DMS 273 treated with DMSO at 0.1 percent for 48 hours (cell line): Measurements from ENCODE around the gene SELENOT.
"Not testable (repeated sequence)": the region's sequence is repeated elsewhere in the genome, so short reads cannot be mapped to it uniquely, and the experiment has no call there.

Experiments
- DNase-seq: peaks from one replicate; lab custom pipeline; 2025; lab: John Stamatoyannopoulos, UW

Gene SELENOT

GRCh38 chr3:150603153-150603979 lies at the start of gene SELENOT:
TSS of gene SELENOT (plus strand) at chr3:150603321. CDS start at chr3:150603363, 42 bp downstream.
- peak; percentile 97 for DNase-seq

- no peak for DNase-seq
Observed at GRCh38 chr3:150555859-150556436, 47.2 kb upstream of the SELENOT start.

- DNase-seq: no peak
Observed at GRCh38 chr3:150556792-150557191, 46.3 kb upstream of the SELENOT start.

- DNase-seq: no peak
Observed at GRCh38 chr3:150557725-150558124, 45.4 kb upstream of the SELENOT start.

GRCh38 chr3:150564243-150564642 lies 38.9 kb upstream of the SELENOT start:
- no peak for DNase-seq

- DNase-seq: no peak
Observed at GRCh38 chr3:150567328-150567727, 35.8 kb upstream of the SELENOT start.

GRCh38 chr3:150577855-150578254 lies 25.3 kb upstream of the SELENOT start:
- DNase-seq: no peak

- DNase-seq: no peak
Observed at GRCh38 chr3:150581174-150581573, 21.9 kb upstream of the SELENOT start.

- DNase-seq: no peak
Observed at GRCh38 chr3:150582620-150583019, 20.5 kb upstream of the SELENOT start.

GRCh38 chr3:150583028-150583427 lies 20.1 kb upstream of the SELENOT start:
- DNase-seq: no peak

- DNase-seq: no peak
Observed at GRCh38 chr3:150588027-150588830, 14.9 kb upstream of the SELENOT start.

GRCh38 chr3:150589759-150590158 lies 13.4 kb upstream of the SELENOT start:
- no peak for DNase-seq

- no peak for DNase-seq
Observed at GRCh38 chr3:150594150-150594549, 9.0 kb upstream of the SELENOT start.

- no peak for DNase-seq
Observed at GRCh38 chr3:150597646-150598045, 5.5 kb upstream of the SELENOT start.

GRCh38 chr3:150599611-150600297 lies 3.4 kb upstream of the SELENOT start:
- DNase-seq: no peak

- not testable (repeated sequence) for DNase-seq
Observed at GRCh38 chr3:150600647-150601530, 2.2 kb upstream of the SELENOT start.

GRCh38 chr3:150602426-150603152 lies 532 bp upstream of the SELENOT start:
- no peak for DNase-seq

- DNase-seq: no peak
Observed at GRCh38 chr3:150603980-150604319, 829 bp downstream of the SELENOT start.

GRCh38 chr3:150605998-150606641 lies 3.0 kb downstream of the SELENOT start:
- no peak for DNase-seq
